ENCODE measurements around the gene ENTPD3.

ENTPD3 gene

DNA sequence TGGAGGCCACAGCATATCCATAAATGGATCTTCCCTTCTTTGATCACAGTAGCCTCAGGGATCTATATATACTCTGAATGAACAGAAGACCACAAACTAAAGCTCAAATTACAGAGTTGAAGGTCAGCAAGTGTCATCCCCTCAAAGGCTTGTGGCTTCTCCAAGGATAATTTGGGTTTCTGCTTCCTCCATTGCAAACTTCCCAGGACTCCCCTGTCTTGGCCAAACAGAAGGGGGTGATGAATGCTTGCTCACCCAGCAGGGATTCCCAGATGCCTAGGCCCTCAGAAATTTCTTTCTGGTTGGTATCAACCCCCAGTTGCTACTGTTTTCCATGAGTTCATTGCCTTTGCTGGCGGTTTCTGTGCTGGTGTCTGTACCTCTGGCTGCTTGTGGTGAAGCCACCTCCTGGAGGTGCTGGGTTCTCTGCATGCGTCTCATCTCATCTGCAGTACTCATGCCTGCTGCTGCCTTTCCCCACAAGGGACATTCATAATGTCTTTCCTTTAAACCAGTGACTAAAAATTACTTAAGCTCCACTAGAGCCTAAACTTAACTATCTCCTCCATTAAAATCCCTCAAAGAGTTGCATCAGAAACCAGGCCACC lies 17.7 kb downstream of the ENTPD3 start:
- no peak for DNase-seq (ENCODE audit: low spot score)

DNA sequence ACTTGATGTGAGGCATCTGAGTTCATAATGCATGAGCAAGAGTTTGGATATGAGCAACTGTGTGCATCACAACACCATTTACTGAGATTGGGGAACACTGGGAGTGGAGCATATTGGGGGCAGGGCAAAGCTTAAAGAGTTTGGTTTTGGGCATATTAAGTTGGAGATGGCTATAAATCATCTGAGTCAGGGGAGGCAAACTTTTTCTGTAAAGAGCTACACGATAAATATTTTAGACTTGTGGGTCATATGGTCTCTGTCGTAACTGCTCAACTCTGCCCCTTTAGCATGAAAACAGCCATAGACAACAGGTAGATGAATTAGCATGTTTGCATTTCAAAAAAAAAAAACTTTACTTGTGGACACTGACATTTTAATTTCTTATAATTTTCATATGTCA lies 20.0 kb downstream of the ENTPD3 start:
- no peak for DNase-seq (ENCODE audit: low spot score)

DNA sequence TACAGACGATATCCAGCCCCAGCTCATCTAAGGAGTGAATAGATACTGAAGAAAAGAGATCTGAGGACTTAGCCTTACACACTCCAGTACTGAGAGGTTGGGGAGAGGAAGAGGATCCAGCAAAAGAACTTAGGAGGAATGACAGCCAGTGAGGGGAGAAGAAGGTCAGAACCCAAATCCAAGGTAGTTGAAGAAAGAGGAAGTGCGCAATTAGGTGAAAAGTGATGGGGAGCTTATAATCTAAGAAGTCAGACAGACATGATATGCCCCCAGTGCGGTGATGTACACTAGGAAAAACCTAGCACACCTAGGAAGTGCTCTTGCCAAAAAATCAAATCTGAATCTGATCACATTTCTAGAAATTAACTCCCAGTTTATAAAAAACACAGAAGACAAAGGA lies 20.6 kb downstream of the ENTPD3 start:
- DNase-seq (ENCODE audit: low spot score), result no peak

DNA sequence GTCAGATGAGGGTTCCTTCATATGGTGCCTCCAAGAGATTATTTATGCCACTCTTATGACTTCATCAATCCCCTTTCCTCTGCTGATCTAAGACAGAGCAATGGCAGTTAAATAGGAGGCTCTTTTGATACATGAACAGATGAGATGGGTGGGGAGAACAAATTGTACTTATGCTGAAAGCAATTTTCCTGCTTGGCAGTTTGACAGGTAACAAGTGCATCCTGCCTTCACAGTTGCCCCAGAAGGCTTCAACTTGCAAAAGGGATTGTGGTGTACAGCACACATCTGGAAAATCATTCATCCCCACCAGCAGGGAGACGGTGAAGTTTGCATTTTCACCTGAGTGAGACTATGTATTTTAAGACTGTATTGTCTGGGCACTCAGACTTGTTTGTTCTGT lies 27.3 kb downstream of the ENTPD3 start:
- DNase-seq (ENCODE audit: low spot score), result no peak

DNA sequence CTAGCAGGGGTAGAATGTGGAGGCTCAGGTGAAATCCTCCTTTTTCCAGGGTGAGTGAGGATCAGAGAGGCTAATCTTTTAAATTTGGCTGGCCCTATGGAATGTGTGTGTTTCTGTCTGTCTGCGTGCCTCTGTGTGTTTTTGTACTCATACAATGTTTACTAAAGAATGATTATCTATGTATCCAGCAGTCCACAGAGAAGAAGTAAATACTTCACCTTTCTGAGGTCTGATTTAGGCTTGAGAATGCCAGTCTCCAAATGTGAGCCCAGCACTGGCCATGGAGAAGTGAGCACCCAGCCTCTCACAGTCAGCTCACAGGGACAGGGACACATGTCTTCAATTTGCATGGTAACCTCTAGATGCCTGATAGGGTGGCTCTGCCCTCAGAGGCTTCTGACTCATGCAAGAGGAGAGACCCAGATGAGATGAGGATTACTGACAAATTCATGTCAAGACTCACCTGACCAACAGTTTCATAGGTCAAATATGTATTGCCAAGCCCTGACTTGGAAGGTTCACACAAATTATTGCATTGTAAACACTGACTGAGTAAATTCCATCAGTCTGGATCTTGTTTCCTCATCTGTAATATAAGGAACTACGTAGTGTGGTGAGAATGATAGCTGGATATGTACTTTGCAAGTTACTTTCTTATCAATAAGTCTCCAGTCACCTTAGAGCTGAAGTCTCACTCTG lies 31.0 kb downstream of the ENTPD3 start:
- no peak for DNase-seq (ENCODE audit: low spot score)

DNA sequence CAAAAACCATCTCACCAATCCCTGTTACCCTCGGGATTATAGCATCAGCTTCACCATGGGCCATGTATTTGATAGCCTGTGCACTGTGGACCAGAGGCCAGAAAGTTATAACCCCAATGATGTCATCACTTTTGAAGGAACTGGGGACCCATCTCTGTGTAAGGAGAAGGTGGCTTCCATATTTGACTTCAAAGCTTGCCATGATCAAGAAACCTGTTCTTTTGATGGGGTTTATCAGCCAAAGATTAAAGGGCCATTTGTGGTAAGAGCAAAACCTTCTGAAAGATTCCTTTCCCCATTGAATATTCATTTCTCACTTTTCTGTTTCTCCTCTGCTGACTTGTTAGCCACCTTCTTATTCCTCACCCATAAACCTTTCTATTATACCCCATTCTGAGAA lies 35.9 kb downstream of the ENTPD3 start:
- DNase-seq (ENCODE audit: low spot score), result no peak

DNA sequence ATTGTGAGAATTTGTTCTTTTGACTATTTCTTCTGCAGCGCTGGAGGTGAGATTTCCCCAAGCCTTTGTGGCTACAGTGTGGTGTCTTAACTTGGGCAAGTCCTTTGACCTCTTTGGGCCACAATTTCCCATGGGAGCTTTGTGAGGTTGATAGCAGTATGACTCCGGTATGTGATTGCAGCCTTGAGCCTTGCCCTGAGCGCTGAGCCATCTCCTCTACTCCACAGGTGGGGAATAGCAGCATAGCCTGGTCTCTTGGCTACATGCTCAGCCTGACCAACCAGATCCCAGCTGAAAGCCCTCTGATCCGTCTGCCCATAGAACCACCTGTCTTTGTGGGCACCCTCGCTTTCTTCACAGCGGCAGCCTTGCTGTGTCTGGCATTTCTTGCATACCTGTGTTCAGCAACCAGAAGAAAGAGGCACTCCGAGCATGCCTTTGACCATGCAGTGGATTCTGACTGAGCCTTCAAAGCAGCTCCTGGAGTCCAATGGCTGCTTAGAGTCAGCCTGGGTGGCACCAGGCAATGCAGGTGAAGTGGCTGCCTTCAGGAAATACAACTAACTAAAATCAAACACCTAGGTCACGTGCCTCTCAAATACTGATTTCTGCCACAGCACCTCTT lies 40.2 kb downstream of the ENTPD3 start:
- DNase-seq (ENCODE audit: low spot score), result no peak

DNA sequence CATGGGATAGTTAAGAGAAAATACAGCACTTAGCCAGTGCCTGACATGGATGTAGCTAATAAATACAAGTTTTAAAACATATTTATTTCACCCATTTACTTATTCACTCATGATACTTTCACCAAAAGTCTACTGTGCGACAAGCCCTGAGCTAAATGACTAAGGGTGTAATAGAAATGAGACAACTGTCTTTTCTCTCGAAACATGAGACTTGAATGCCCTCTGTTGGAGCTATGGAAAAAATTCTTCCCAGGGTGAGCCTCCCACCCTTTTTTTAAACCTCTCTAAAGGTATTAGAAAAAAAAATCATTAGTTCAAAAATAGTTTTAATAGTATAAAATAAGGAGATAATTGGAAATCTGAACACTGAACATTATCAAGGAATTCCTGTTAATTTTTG lies 45.8 kb downstream of the ENTPD3 start:
- DNase-seq (ENCODE audit: low spot score), result no peak

DNA sequence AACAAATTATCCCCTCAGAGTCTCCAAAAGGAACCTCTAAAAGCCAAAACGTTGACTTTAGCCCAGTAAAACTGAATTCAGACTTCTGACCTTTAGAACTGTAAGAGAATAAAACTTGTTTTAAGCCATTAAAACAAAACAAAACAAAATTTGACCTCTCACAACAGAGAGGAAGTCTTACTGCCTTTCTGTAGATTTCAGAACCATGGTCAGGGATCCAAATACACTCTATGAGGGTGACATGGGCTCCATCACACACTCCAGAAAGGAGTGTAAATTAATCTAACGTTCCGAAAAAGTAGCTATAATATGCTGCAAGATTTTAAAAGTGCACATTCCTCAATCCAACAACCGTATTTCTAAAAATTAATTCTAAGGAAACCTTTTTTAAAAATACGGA lies 50.9 kb downstream of the ENTPD3 start:
- no peak for DNase-seq (ENCODE audit: low spot score)

DNA sequence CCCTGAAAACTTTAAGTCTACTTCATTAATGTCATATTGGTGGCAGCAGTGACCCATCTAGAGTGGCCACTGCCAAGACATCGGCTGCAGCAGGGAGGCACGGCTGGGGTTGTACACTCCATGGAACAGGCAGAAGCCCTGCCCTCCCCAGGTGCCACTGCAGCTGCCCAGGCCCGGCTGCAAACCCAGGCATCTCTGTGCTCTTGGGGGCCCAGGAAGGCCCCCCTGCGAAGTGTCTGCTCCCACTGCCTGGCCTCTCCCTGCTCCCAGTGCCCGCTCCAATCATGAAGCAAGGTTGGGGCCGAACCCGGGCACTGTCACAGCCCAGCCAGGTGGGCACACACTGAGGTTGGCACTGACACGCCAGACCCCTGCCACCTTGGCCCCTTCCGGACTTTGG lies 58.1 kb downstream of the ENTPD3 start:
- no peak for DNase-seq (ENCODE audit: low spot score)

DNA sequence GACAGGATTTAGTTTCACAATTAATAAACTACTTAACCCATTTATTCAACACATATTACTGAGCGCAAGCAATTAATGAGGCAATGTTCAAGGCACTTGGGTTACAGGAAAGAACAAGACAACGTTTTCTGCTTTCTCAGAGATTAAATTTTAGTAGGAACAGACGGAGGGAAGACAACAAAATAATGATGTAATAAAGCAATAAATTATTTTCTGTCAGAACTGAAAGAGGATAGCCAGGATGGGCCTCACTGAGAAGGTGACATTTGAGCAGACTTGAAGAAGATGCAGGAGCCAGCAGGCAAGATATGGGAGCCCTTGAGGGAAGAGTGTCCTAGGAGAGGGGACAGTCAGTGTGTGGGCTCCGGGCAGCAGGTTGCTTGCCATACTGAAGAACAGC lies 58.9 kb downstream of the ENTPD3 start:
- DNase-seq (ENCODE audit: low spot score), result no peak

DNA sequence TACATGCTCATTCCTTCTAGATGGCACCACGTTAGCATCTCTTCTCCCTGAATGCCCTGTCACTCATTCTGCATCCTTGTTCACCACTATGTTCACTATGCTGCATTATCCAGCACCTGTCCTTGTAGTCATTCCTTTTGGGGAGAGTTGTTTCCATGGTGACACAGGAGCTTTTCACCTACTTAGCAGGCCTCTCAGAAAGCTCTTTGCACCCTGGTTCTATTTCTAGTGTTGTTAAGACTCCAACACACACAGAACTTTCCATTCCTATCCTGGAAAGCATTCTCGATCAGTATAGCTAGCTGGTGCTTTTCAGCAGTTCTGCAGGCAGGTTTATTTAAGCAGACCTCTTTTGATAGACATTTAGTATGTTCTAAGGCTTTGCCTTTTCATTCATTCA lies 63.5 kb downstream of the ENTPD3 start:
- no peak for DNase-seq (ENCODE audit: low spot score)

DNA sequence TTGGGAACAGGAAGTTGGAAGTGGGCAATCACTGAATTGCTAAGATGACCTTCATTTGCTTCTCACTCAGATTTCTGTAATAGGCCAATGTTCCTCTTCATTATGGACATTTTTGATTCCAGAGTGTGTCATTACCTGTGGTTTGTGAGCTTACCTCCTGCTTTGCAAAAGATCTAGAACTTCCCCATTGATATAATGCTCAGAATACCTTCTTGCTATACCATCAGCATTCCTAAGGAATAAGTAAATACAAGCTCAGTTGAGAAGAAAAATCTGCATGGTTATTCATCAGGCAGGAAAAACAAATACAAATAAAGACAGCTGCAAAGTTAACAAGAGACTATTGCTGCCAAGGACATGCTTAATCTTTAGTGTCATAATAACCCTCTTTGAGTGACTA lies 64.6 kb downstream of the ENTPD3 start:
- no peak for DNase-seq (ENCODE audit: low spot score)

DNA sequence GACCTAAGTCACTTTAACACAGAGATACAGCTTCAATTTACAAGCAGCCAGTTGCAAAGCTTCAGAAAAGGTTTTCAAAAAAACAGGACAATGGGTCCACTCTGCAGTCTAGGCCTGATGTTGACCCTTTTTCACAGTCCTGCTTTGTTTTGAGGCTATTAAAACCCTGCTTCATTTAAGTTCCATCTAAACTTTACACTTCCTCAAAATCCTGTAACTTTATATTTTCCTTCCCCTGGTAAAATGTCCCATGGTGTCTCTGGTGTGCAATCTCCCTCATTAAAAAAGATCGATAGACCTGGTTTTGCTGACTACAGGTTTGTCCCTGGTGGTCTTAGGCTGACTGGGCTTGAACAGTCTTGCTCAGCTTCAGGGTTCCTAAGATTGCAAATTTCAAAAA lies 65.1 kb downstream of the ENTPD3 start:
- no peak for DNase-seq (ENCODE audit: low spot score)

DNA sequence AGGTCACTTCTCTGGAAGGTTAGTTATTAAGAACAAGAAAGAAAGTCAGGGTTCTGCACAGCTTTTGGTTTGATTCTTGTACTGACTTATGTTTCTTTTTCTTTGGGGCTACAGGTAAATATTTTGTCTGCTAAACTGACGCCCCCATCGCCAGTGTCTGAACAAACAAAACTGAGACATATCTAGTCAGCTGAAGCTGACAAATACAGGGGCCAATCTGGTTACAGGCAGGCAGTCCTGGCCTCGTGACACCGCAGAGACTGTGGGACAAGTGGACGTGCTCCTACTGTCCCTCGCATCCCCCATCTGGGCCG lies 65.5 kb downstream of the ENTPD3 start:
- no peak for DNase-seq (ENCODE audit: low spot score)

DNA sequence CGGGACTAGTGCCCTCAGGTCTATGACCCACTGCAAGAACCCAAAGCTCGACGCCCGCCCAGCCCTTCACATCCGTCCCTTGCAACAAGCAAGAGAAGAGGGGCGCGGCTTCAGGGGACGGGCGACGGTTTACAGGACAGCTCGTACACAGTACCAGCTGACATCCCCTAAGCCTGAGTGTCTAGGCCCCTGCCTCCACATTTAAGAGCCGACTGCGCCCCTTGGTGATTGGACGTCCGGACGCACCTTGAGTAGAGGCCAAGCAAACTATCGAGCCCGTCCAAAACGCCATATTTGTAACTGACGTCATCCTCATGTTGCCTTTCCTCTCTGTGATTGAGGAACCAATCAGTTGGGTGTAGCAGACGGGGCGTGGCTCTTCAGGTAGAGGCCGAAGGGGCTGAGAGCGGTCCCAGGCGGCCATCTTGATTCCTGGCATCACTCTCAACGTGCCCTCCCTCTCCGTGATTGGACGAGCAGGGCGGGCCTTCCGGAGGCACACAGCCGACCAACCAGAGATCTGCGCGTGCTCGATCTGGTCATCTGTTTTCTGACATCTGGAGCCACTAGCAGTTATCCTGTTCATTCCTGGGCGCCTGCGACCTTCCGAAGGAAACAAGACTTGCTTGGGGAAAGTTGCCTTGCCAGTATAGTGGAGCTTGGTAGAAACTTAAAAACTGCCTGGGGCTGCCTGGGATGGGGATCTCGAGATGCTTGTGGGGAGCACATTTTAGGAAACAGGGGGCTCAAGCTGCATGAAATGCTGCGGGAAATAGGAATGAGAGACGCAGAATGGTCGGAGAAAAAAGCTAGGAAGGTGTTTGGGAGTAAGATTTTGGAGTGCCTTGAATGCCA lies 66.1 kb downstream of the ENTPD3 start:
- DNase-seq (ENCODE audit: low spot score), result peak; percentile 98

DNA sequence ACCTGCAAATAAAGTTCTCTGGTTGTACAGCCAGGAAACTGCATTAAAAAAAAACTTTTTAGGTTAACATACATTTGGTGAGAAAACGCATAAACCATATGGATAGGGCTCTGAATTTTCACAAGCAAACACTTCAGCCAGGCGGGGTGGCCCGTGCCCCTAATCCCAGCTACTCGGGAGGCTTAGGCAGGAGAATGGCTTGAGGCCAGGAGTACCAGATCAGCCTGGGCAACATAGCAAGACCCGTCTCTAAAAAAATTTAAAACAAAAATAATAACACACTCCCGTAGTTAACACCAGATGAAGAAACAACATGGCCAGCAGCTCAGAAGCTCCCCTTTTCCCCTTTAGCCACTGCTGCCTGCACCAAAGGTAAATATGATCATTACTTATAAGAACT lies 66.9 kb downstream of the ENTPD3 start:
- DNase-seq (ENCODE audit: low spot score), result no peak

DNA sequence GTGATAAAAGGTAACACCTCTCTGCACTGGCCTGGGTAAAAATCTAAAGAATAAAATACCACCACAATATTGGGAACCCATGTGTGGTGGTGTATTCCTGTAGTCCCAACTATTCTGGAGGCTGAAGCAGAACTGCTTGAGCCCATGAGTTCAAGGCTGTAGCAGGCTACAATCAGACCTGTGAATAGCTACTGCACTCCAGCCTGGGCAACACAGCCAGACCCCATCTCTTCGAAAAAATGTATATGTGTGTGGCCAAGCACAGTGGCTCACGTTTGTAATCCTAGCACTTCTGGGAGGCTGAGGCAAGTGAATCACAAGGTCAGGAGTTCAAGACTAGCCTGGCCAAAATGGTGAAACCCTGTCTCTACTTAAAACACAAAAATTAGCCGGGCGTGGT lies 68.3 kb downstream of the ENTPD3 start:
- no peak for DNase-seq (ENCODE audit: low spot score)

DNA sequence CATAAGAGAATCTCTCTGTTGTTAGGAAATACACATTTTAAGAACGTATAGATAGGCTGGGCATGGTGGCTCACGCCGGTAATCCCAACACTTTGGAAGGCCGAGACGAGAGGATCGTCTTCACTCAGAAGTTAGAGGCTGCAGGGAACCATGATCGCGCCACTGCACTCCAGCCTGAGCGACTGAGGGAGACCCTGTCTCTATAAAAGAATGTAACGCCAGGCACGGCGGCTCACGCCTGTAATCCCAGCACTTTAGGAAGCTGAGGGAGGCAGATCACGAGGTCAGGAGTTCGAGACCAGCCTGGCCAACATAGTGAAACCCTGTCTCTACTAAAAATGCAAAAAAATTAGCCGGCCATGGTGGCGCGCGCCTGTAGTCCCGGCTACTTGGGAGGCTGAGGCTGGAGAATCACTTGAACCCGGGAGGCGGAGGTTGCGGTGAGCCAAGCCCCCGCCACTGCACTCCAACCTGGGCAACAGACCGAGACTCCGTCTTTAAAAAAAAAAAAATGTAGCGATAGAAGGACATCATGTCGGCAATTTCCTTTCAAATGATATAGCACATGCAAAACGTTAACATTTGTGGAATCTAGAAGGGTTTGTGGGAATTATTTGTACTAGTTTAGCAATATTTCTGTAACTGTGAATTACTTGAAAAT lies 69.4 kb downstream of the ENTPD3 start:
- no peak for DNase-seq (ENCODE audit: low spot score)

DNA sequence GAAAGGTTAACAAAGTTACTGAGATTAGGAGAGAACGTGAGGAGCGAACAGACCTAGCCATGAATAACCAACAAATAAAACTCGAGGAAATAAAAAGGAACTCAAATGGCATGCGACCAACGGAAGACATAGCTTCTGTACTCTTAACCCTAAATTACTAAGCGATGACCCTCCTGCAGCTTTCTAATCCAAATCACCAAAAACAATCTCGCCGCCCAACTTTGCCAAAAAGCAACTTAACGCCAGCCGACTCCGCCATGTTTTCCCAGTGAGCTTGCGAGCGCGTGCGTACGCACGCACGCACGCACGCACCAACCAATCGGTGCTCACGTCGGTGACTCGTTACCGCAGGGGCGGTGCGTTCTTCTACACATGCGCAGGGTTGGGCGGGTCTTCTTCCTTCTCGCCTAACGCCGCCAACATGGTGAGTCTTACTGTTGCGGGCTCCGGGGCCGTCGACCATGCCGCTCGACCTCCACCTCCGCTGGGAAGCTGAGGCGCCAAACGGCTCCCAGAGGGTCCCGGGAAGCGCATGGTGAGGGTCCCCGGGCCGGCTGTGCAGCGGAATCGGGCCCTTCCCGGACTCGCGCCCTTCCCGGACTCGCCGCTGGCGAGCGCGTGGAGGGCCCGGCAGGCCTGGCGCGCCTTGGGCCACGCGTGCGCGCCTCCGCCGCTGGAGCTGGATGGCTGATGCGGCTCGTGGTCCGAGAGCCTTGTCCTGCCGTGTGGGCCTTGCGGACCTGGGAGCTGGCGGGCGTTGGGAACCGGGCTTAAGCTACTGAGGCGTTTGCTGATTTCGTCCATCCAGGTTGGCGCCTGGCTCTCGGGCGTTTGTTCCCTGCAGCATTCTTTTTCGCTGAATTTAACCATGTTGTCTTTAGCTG lies 70.2 kb downstream of the ENTPD3 start, which contains the start of gene RPL14:
Gene RPL14, plus strand, starts transcription at position 400 of the 884 bp plus-strand sequence. Its CDS starts 133 bp downstream, at position 533.
- DNase-seq (ENCODE audit: low spot score), result peak; percentile 98

DNA sequence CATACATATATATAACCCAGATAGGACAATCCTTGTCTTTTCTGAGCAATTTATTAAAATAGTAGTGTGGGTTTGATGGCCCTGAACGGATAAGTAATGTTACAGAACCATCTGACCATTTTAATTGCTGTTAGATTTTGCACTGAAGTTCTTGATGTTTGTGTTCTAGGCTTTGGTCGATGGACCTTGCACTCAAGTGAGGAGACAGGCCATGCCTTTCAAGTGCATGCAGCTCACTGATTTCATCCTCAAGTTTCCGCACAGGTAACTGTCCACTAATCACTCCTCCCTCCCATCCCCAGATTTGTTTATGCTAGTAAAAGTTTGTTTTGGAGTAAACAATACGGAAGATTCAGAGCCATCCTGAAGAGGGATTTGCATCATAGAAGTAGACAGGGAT lies 71.5 kb downstream of the ENTPD3 start:
- DNase-seq (ENCODE audit: low spot score), result no peak
